H9 (cell line): ENCODE measurements around the gene CGB5. TPM values are rescaled to one million over a fixed set of nuclear protein-coding genes. Genes with fewer than 3 reads are reported as not detected.

Experiments
- DNase-seq: peaks from one replicate; pipeline ENCODE4 v3.0.0-alpha.2; 2017
- H2AFZ ChIP-seq: one replicate; pipeline ENCODE4 v1.6.1; 2013; ENCODE audit warnings: mild to moderate bottlenecking, low read length, control low read depth, moderate library complexity
- H2AK5ac ChIP-seq: 2 replicates; pipeline ENCODE4 v1.6.1; 2013; ENCODE audit warnings: low read length, control low read depth, mixed read lengths; ENCODE audit not compliant: insufficient read length
- H2BK120ac ChIP-seq: one replicate; pipeline ENCODE4 v1.6.1; 2013; ENCODE audit warnings: low read depth, mild to moderate bottlenecking, low read length, control low read depth, inconsistent platforms; ENCODE audit not compliant: poor library complexity, severe bottlenecking
- H2BK12ac ChIP-seq: 2 replicates; pipeline ENCODE4 v1.6.1; 2013; ENCODE audit warnings: low read length, control low read depth, mixed read lengths, low read depth; ENCODE audit not compliant: insufficient read length
- H2BK15ac ChIP-seq: 2 replicates; pipeline ENCODE4 v1.6.1; 2013; ENCODE audit warnings: low read depth, low read length, control low read depth
- H2BK20ac ChIP-seq: one replicate; pipeline ENCODE4 v1.6.1; 2013; ENCODE audit warnings: low read depth, mild to moderate bottlenecking, low read length, control low read depth, inconsistent platforms; ENCODE audit not compliant: poor library complexity, severe bottlenecking
- H2BK5ac ChIP-seq: 2 replicates; pipeline ENCODE4 v1.6.1; 2013; ENCODE audit warnings: low read length, control low read depth, mixed read lengths; ENCODE audit not compliant: insufficient read length
- H3K14ac ChIP-seq: 2 replicates; pipeline ENCODE4 v1.6.1; 2013; ENCODE audit warnings: low read length, control low read depth; ENCODE audit not compliant: insufficient read depth
- H3K18ac ChIP-seq: 2 replicates; pipeline ENCODE4 v1.6.1; 2013; ENCODE audit warnings: low read depth, mild to moderate bottlenecking, mixed read lengths, low read length, control low read depth; ENCODE audit not compliant: insufficient read length
- H3K23ac ChIP-seq: 2 replicates; pipeline ENCODE4 v1.6.1; 2013; ENCODE audit warnings: low read length, control low read depth, mixed read lengths, low read depth; ENCODE audit not compliant: insufficient read length
- H3K23me2 ChIP-seq: 2 replicates; pipeline ENCODE4 v1.6.1; 2013; ENCODE audit warnings: low read depth, mild to moderate bottlenecking, mixed read lengths, low read length, control low read depth; ENCODE audit not compliant: insufficient read length, poor library complexity, severe bottlenecking
- H3K27ac ChIP-seq: 2 replicates; pipeline ENCODE4 v1.5.1; 2013; ENCODE audit warnings: low read length, control low read depth, mixed read lengths, low read depth; ENCODE audit not compliant: insufficient read length
- H3K27me3 ChIP-seq: 2 replicates; pipeline ENCODE4 v1.6.1; 2013; ENCODE audit warnings: low read length, control low read depth, inconsistent platforms; ENCODE audit not compliant: insufficient read depth
- H3K4ac ChIP-seq: 2 replicates; pipeline ENCODE4 v1.6.1; 2013; ENCODE audit warnings: low read depth, mild to moderate bottlenecking, control low read depth, inconsistent platforms, low read length, moderate library complexity
- H3K4me1 ChIP-seq: 2 replicates; pipeline ENCODE4 v1.6.1; 2013; ENCODE audit warnings: low read length, control low read depth, inconsistent platforms; ENCODE audit not compliant: insufficient read depth
- H3K4me2 ChIP-seq: 2 replicates; pipeline ENCODE4 v1.6.1; 2013; ENCODE audit warnings: low read length, control low read depth, mixed read lengths; ENCODE audit not compliant: insufficient read length, insufficient read depth
- H3K56ac ChIP-seq: 2 replicates; pipeline ENCODE4 v1.6.1; 2013; ENCODE audit warnings: low read depth, mild to moderate bottlenecking, mixed read lengths, low read length, control low read depth; ENCODE audit not compliant: insufficient read length
- H3K79me1 ChIP-seq: 2 replicates; pipeline ENCODE4 v1.6.1; 2013; ENCODE audit warnings: low read depth, mild to moderate bottlenecking, moderate library complexity, low read length, control low read depth, inconsistent platforms; ENCODE audit not compliant: insufficient read depth, poor library complexity, severe bottlenecking
- H3K79me2 ChIP-seq: 2 replicates; pipeline ENCODE4 v1.6.1; 2013; ENCODE audit warnings: low read length, control low read depth, inconsistent platforms; ENCODE audit not compliant: insufficient read depth
- H3K9ac ChIP-seq: 2 replicates; pipeline ENCODE4 v1.6.1; 2013; ENCODE audit warnings: low read length, control low read depth, mixed read lengths; ENCODE audit not compliant: insufficient read length; ENCODE audit errors: extremely low read depth
- H3K9me3 ChIP-seq: one replicate; pipeline ENCODE4 v1.6.1; 2013; ENCODE audit warnings: low read depth, low read length, inconsistent platforms; ENCODE audit not compliant: control insufficient read depth
- H3T11ph ChIP-seq: one replicate; pipeline ENCODE4 v1.6.1; 2013; ENCODE audit warnings: mild to moderate bottlenecking, low read length, control low read depth, inconsistent platforms
- H4K20me1 ChIP-seq: one replicate; pipeline ENCODE4 v1.6.1; 2013; ENCODE audit not compliant: control insufficient read depth, insufficient read length, insufficient read depth
- H4K5ac ChIP-seq: 2 replicates; pipeline ENCODE4 v1.6.1; 2013; ENCODE audit warnings: low read depth, mild to moderate bottlenecking, mixed read lengths, low read length, control low read depth; ENCODE audit not compliant: insufficient read length
- H4K8ac ChIP-seq: replicated peaks from 2 replicates; pipeline ENCODE4 v1.6.1; 2013; ENCODE audit warnings: low read length, control low read depth, mixed read lengths, low read depth; ENCODE audit not compliant: insufficient read length
- H4K91ac ChIP-seq: 2 replicates; pipeline ENCODE4 v1.6.1; 2013; ENCODE audit warnings: low read depth, mild to moderate bottlenecking, moderate library complexity, mixed read lengths, low read length, control low read depth; ENCODE audit not compliant: insufficient read length
- H3K27ac Mint-ChIP-seq, 3 experiments: 2 replicates in 2 of 3; 3 replicates in 1 of 3; pipeline ENCODE4 v1.8.0; 2020 to 2021; ENCODE audit warnings: mixed read lengths in 3 of 3, mild to moderate bottlenecking in 1 of 3, moderate library complexity in 1 of 3
- H3K27me3 Mint-ChIP-seq: 2 replicates; pipeline ENCODE4 v1.8.0; 2021; ENCODE audit warnings: low read depth, mild to moderate bottlenecking, moderate library complexity, mixed read lengths
- H3K36me3 Mint-ChIP-seq, 3 experiments: 2 replicates in 2 of 3; 3 replicates in 1 of 3; pipeline ENCODE4 v1.8.0; 2020 to 2021; ENCODE audit warnings: low read depth in 3 of 3, mixed read lengths in 3 of 3; ENCODE audit not compliant: insufficient read depth in 1 of 3
- H3K4me1 Mint-ChIP-seq, 2 experiments: 2 replicates each; pipeline ENCODE4 v1.8.0; 2020; ENCODE audit warnings: mixed read lengths in 2 of 2
- H3K4me3 Mint-ChIP-seq, 2 experiments: 2 replicates in 1 of 2; 3 replicates in 1 of 2; pipeline ENCODE4 v1.8.0; 2020 to 2021; ENCODE audit warnings: mild to moderate bottlenecking in 2 of 2, mixed read lengths in 2 of 2, moderate library complexity in 1 of 2
- H3K9me3 Mint-ChIP-seq, 2 experiments: 2 replicates in 1 of 2; 3 replicates in 1 of 2; pipeline ENCODE4 v1.8.0; 2020; ENCODE audit warnings: mild to moderate bottlenecking in 2 of 2, mixed read lengths in 2 of 2, moderate library complexity in 1 of 2
- WGBS: extraction: QIAGEN DNeasy Blood & Tissue Kit; methylation state at CpG from one replicate; pipeline ENCODE4 v1.1.7; 2013; ENCODE audit warnings: missing lambda C conversion rate, low lambda C conversion rate, mixed read lengths; ENCODE audit not compliant: insufficient read length; ENCODE audit errors: extremely low coverage; 5-methylcytosine and 5-hydroxymethylcytosine counted together
- total RNA-seq: library from RNA; stranded (reverse); gene quantifications from 2 replicates; pipeline ENCODE4 v1.2.1, GENCODE V29; 2021
- TF ChIP-seq, protein P1 (sequence below): fragments of 200-600 bp; sonication (generic); conservative IDR thresholded peaks from 3 replicates; pipeline ENCODE4 v1.8.0; 2021; ENCODE audit warnings: antibody characterized with exemption, mild to moderate bottlenecking

Gene CGB5
- total RNA-seq, 1 experiment from 2014 or later: not detected

DNA sequence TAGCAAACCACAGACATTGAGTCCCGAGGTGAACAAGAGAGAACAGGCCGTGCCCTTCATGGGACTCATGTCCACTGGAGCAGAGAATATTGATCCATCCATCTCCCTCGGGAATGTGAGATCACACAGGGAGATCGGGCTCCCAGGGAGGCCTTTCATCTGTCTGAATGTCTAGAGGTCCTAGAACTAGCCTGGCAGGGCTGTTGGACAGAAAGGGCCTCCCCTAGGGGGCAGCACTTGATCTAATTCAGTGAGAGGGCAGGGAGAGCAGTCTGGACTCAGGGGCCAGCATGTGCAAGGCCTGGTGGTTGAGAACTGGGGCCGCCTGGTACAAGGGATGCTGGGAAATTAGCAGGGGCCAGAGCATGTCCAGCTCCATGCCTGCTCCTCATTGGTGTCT, 45.7 kb upstream of the CGB5 start:
- Histone ChIP-seq H2BK20ac (no peak overlapping the region), H3K4ac (no peak overlapping the region), H3K14ac (no peak overlapping the region), H3T11ph (no peak overlapping the region), H3K23ac (no peak overlapping the region), H2BK5ac (no peak overlapping the region), H2BK12ac (no peak overlapping the region), H2BK15ac (no peak overlapping the region), H3K27ac (no peak overlapping the region), H3K9me3 (no peaks in the 10 kb centered on the region), H3K56ac (no peak overlapping the region), H2AFZ (no peak overlapping the region), H3K79me2 (peaks cover 9% of the 10 kb centered on the region; the same call in 1 of the 2 replicates), H2AK5ac (no peak overlapping the region), H4K20me1 (no peaks in the 10 kb centered on the region), H3K4me2 (no peak overlapping the region), H3K23me2 (no peaks in the 10 kb centered on the region), H3K4me1 (no peaks in the 10 kb centered on the region), H3K9ac (no peak overlapping the region), H3K18ac (no peak overlapping the region), H4K91ac (no peak overlapping the region), H4K5ac (no peak overlapping the region), H3K27me3 (no peaks in the 10 kb centered on the region), H4K8ac (no peak overlapping the region), H2BK120ac (no peak overlapping the region), H3K79me1 (no peaks in the 10 kb centered on the region)
- Mint-ChIP-seq H3K9me3 (no peaks in the 10 kb centered on the region), H3K4me1 (peaks cover 24% of the 10 kb centered on the region in 2 experiments), H3K4me3 (no peak overlapping the region), H3K27me3 (no peaks in the 10 kb centered on the region), H3K36me3 (peaks cover 5 to 16% (median 7%) of the 10 kb centered on the region in 3 experiments; a peak in 6 of 7 replicates), H3K27ac (peak overlapping the region in 1 of 3 experiments; percentile 68; a peak in 1 of 7 replicates)
- TF ChIP-seq, protein P1, sequence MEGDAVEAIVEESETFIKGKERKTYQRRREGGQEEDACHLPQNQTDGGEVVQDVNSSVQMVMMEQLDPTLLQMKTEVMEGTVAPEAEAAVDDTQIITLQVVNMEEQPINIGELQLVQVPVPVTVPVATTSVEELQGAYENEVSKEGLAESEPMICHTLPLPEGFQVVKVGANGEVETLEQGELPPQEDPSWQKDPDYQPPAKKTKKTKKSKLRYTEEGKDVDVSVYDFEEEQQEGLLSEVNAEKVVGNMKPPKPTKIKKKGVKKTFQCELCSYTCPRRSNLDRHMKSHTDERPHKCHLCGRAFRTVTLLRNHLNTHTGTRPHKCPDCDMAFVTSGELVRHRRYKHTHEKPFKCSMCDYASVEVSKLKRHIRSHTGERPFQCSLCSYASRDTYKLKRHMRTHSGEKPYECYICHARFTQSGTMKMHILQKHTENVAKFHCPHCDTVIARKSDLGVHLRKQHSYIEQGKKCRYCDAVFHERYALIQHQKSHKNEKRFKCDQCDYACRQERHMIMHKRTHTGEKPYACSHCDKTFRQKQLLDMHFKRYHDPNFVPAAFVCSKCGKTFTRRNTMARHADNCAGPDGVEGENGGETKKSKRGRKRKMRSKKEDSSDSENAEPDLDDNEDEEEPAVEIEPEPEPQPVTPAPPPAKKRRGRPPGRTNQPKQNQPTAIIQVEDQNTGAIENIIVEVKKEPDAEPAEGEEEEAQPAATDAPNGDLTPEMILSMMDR: peak; percentile 81
- no CpG with 5 or more reads among the region's 5 CpGs for WGBS
- DNase-seq: peak; percentile 86
